Measurements from ENCODE around the gene CRPPA. TPM values are rescaled to one million over a fixed set of nuclear protein-coding genes. Genes with fewer than 3 reads are reported as not detected.
A peak's percentile ranks its signal among the peaks of the same experiment; 100 is the strongest.

CRPPA gene
- total RNA-seq, 1 donor from 2014 or later: 3.9 TPM

DNA sequence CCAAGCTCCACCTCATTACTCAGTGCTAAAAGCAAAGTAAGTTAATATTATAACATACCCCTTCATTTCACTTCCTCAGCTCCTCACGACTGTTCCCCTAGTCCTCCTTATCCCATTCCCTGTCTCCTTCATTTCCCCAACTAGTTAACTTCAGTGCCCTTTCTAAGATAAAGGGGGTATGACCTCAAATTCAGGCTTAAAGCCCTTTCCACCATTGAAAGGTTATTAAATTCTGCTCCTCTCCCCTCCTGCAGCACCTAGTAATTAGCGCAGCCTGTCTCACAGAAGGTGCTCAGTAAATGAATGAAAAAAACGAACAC, 1.0 kb downstream of the CRPPA start:
- H3K9me3 Mint-ChIP-seq (ENCODE audit: unreplicated experiment): peaks cover 2% of the 10 kb centered on the region
- Histone ChIP-seq H3K4me1 (ENCODE audit: insufficient read depth, low read length) (peaks cover 35% of the 10 kb centered on the region), H3K36me3 (ENCODE audit: insufficient read depth, low read length) (no peaks in the 10 kb centered on the region), H3K9ac (ENCODE audit: low read length) (peak overlapping the region; percentile 85), H4K20me1 (ENCODE audit: insufficient read depth, low read length) (no peaks in the 10 kb centered on the region), H3K9me3 (ENCODE audit: insufficient read depth, low read depth, low read length) (no peaks in the 10 kb centered on the region), H3K4me2 (ENCODE audit: low read length) (peak overlapping the region; percentile 85), H3K27ac (ENCODE audit: low read depth, low read length) (peak overlapping the region; percentile 84), H3K27me3 (ENCODE audit: insufficient read depth, low read length) (no peaks in the 10 kb centered on the region), H3K79me2 (ENCODE audit: insufficient read depth, low read length) (peaks cover 4% of the 10 kb centered on the region), H3K4me3 (ENCODE audit: insufficient read depth, low read depth, low read length) (peak overlapping the region; percentile 56), H2AFZ (ENCODE audit: low read depth, low read length) (peak overlapping the region; percentile 88)
- peaks cover 30% of the 10 kb centered on the region for H3K4me1 Mint-ChIP-seq (ENCODE audit: low read depth, unreplicated experiment)
- H3K27me3 Mint-ChIP-seq (ENCODE audit: low read depth, unreplicated experiment): no peaks in the 10 kb centered on the region
- H3K36me3 Mint-ChIP-seq (ENCODE audit: low read depth, unreplicated experiment): no peaks in the 10 kb centered on the region
- no peak for TF ChIP-seq EZH2 (IDR thresholded peaks at IDR 0.05; ENCODE audit: insufficient read depth, low read length)
- no peak for TF ChIP-seq CTCF (IDR thresholded peaks at IDR 0.05; ENCODE audit: insufficient read depth, low read depth, low read length)
- peak overlapping the region; percentile 84 for H3K4me3 Mint-ChIP-seq (ENCODE audit: unreplicated experiment)
- DNase-seq (ENCODE audit: low read depth) (no peak), FAIRE-seq (peak; percentile 9)
- peak overlapping the region; percentile 91 for H3K27ac Mint-ChIP-seq (ENCODE audit: unreplicated experiment)

- H3K4me3 ChIP-seq (ENCODE audit: insufficient read depth, low read depth, low read length): no peak overlapping the region
- Mint-ChIP-seq H3K9me3 (ENCODE audit: unreplicated experiment) (peaks cover 2% of the 10 kb centered on the region), H3K36me3 (ENCODE audit: low read depth, unreplicated experiment) (no peaks in the 10 kb centered on the region), H3K4me1 (ENCODE audit: low read depth, unreplicated experiment) (peaks cover 30% of the 10 kb centered on the region), H3K27ac (ENCODE audit: unreplicated experiment) (peak overlapping the region; percentile 91), H3K4me3 (ENCODE audit: unreplicated experiment) (peak overlapping the region; percentile 84), H3K27me3 (ENCODE audit: low read depth, unreplicated experiment) (no peaks in the 10 kb centered on the region)
- peak overlapping the region; percentile 88 for H2AFZ ChIP-seq (ENCODE audit: low read depth, low read length)
- no peaks in the 10 kb centered on the region for H3K9me3 ChIP-seq (ENCODE audit: insufficient read depth, low read depth, low read length)
- peak overlapping the region; percentile 85 for H3K9ac ChIP-seq (ENCODE audit: low read length)
- no peaks in the 10 kb centered on the region for H3K27me3 ChIP-seq (ENCODE audit: insufficient read depth, low read length)
- no peaks in the 10 kb centered on the region for H3K36me3 ChIP-seq (ENCODE audit: insufficient read depth, low read length)
- peaks cover 4% of the 10 kb centered on the region for H3K79me2 ChIP-seq (ENCODE audit: insufficient read depth, low read length)
- H3K27ac ChIP-seq (ENCODE audit: low read depth, low read length): peak overlapping the region; percentile 84
- DNase-seq (ENCODE audit: low read depth) (no peak), FAIRE-seq (no peak)
- H3K4me1 ChIP-seq (ENCODE audit: insufficient read depth, low read length): peaks cover 35% of the 10 kb centered on the region
- H4K20me1 ChIP-seq (ENCODE audit: insufficient read depth, low read length): no peaks in the 10 kb centered on the region
- no peak for TF ChIP-seq CTCF (IDR thresholded peaks at IDR 0.05; ENCODE audit: insufficient read depth, low read depth, low read length)
- no peak for TF ChIP-seq EZH2 (IDR thresholded peaks at IDR 0.05; ENCODE audit: insufficient read depth, low read length)
- H3K4me2 ChIP-seq (ENCODE audit: low read length): peak overlapping the region; percentile 85
Measured at GRCh38 chr7:16419859-16420258, 1.5 kb downstream of the CRPPA start.

DNA sequence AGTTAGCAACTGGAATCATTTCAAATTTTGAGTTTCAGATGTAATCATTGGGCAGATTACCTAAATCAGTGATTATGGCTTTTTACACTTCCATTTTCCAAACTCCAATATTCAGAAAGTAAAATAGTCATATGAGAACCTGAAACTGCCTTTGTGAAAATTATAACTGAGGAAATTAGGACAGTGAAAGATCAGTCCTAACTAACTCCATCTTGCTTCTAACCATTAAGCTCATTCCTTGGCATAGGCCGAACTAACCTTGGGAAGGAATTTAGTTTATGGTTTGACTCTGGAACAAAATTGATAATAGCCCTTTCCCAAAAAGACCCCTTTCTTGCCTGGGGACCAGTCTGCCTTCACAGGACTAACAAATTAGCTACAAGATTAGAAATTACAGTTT, 2.2 kb downstream of the CRPPA start:
- Histone ChIP-seq H2AFZ (ENCODE audit: low read depth, low read length) (no peak overlapping the region), H3K9me3 (ENCODE audit: insufficient read depth, low read depth, low read length) (no peaks in the 10 kb centered on the region), H3K4me3 (ENCODE audit: insufficient read depth, low read depth, low read length) (no peak overlapping the region), H3K27ac (ENCODE audit: low read depth, low read length) (no peak overlapping the region), H3K27me3 (ENCODE audit: insufficient read depth, low read length) (no peaks in the 10 kb centered on the region), H3K4me1 (ENCODE audit: insufficient read depth, low read length) (peaks cover 35% of the 10 kb centered on the region), H3K36me3 (ENCODE audit: insufficient read depth, low read length) (no peaks in the 10 kb centered on the region), H3K79me2 (ENCODE audit: insufficient read depth, low read length) (peaks cover 4% of the 10 kb centered on the region), H3K4me2 (ENCODE audit: low read length) (no peak overlapping the region), H4K20me1 (ENCODE audit: insufficient read depth, low read length) (no peaks in the 10 kb centered on the region), H3K9ac (ENCODE audit: low read length) (no peak overlapping the region)
- Mint-ChIP-seq H3K36me3 (ENCODE audit: low read depth, unreplicated experiment) (no peaks in the 10 kb centered on the region), H3K4me3 (ENCODE audit: unreplicated experiment) (no peak overlapping the region), H3K27me3 (ENCODE audit: low read depth, unreplicated experiment) (no peaks in the 10 kb centered on the region), H3K4me1 (ENCODE audit: low read depth, unreplicated experiment) (peaks cover 30% of the 10 kb centered on the region), H3K27ac (ENCODE audit: unreplicated experiment) (no peak overlapping the region), H3K9me3 (ENCODE audit: unreplicated experiment) (peaks cover 2% of the 10 kb centered on the region)
- FAIRE-seq (no peak), DNase-seq (ENCODE audit: low read depth) (no peak)
- TF ChIP-seq EZH2 (IDR thresholded peaks at IDR 0.05; ENCODE audit: insufficient read depth, low read length) (no peak), CTCF (IDR thresholded peaks at IDR 0.05; ENCODE audit: insufficient read depth, low read depth, low read length) (no peak)
